Peyer's patch (tissue), 4 donors: ENCODE results near the gene EEF1A2. TPM values are rescaled to one million over a fixed set of nuclear protein-coding genes. Genes with fewer than 3 reads are reported as not detected.

ENCODE experiments used
- DNase-seq, 3 donors: peaks; one replicate each; pipeline ENCODE4 v3.0.0-alpha.2; 2017 to 2019
- H3K27ac ChIP-seq, 4 donors: fragments of 200-600 bp; sonication (generic); one replicate each; pipeline ENCODE4 v1.5.1; 2016 to 2019
- H3K27me3 ChIP-seq, 2 donors: fragments of 200-600 bp; sonication (generic); one replicate each; pipeline ENCODE4 v1.5.1; 2019
- H3K36me3 ChIP-seq, 3 donors: fragments of 200-600 bp; sonication (generic); one replicate each; pipeline ENCODE4 v1.5.1; 2016 to 2019
- H3K4me1 ChIP-seq, 4 donors: fragments of 200-600 bp; sonication (generic); one replicate each; pipeline ENCODE4 v1.5.1; 2016 to 2019
- H3K4me3 ChIP-seq, 4 donors: fragments of 200-600 bp; sonication (generic); 1 replicate in 3 of 4; 2 replicates in 1 of 4; pipeline ENCODE4 v1.5.1; 2016 to 2019; ENCODE audit warnings: mild to moderate bottlenecking in 1 of 4
- H3K9me3 ChIP-seq, 4 donors: fragments of 200-600 bp; sonication (generic); one replicate each; pipeline ENCODE4 v1.5.1; 2016 to 2019; ENCODE audit warnings: mild to moderate bottlenecking in 1 of 4
- POLR2A ChIP-seq, 2 donors: fragments of 450-650 bp; IDR thresholded peaks; one replicate each; pipeline ENCODE4 v1.5.1; 2017; ENCODE audit warnings: antibody characterized with exemption in 2 of 2, mild to moderate bottlenecking in 2 of 2, moderate library complexity in 2 of 2
- total RNA-seq, 4 donors: library from RNA; depleted of rRNA; stranded (reverse); fragments of >200 nt; gene quantifications; one replicate each; pipeline ENCODE4 v1.1.0, GENCODE V29; 2016
- TF ChIP-seq, protein P1 (sequence below), 6 experiments: fragments of 450-650 bp in 4 of 6; fragments of 200-600 bp in 2 of 6; sonication (generic) in 1 of 6; IDR thresholded peaks; one replicate each; pipeline ENCODE4 v1.5.1; 2017 to 2019; ENCODE audit warnings: antibody characterized with exemption in 6 of 6, mild to moderate bottlenecking in 3 of 6, moderate library complexity in 1 of 6

EEF1A2 gene
- total RNA-seq, 4 donors from 2014 or later = 0.67 to 3.3 (median 2.1) TPM

DNA sequence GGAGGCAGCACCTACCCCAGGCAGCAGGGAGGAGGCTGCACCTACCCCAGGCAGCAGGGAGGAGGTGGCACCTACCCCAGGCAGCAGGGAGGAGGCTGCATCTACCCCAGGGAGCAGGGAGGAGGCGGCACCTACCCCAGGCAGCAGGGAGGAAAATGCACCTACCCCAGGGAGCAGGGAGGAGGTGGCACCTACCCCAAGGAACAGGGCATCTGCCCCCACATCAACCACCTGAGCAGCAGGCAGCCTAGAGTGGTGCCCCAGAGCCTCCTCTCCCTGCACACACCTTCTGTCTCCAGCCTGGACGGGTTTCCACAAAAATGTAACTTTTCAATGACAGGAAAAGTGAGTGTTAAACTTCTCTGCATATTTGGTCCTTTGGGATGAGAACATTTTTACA lies 36.6 kb downstream of the EEF1A2 start:
- Histone ChIP-seq H3K4me3 (no peak overlapping the region), H3K27ac (no peak overlapping the region), H3K4me1 (no peaks in the 10 kb centered on the region), H3K27me3 (no peaks in the 10 kb centered on the region), H3K36me3 (no peaks in the 10 kb centered on the region), H3K9me3 (no peaks in the 10 kb centered on the region)
- TF ChIP-seq POLR2A (IDR thresholded peaks at IDR 0.05) = no peak
- TF ChIP-seq, protein P1, sequence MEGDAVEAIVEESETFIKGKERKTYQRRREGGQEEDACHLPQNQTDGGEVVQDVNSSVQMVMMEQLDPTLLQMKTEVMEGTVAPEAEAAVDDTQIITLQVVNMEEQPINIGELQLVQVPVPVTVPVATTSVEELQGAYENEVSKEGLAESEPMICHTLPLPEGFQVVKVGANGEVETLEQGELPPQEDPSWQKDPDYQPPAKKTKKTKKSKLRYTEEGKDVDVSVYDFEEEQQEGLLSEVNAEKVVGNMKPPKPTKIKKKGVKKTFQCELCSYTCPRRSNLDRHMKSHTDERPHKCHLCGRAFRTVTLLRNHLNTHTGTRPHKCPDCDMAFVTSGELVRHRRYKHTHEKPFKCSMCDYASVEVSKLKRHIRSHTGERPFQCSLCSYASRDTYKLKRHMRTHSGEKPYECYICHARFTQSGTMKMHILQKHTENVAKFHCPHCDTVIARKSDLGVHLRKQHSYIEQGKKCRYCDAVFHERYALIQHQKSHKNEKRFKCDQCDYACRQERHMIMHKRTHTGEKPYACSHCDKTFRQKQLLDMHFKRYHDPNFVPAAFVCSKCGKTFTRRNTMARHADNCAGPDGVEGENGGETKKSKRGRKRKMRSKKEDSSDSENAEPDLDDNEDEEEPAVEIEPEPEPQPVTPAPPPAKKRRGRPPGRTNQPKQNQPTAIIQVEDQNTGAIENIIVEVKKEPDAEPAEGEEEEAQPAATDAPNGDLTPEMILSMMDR (IDR thresholded peaks at IDR 0.05) = no peak
- no peak for DNase-seq

DNA sequence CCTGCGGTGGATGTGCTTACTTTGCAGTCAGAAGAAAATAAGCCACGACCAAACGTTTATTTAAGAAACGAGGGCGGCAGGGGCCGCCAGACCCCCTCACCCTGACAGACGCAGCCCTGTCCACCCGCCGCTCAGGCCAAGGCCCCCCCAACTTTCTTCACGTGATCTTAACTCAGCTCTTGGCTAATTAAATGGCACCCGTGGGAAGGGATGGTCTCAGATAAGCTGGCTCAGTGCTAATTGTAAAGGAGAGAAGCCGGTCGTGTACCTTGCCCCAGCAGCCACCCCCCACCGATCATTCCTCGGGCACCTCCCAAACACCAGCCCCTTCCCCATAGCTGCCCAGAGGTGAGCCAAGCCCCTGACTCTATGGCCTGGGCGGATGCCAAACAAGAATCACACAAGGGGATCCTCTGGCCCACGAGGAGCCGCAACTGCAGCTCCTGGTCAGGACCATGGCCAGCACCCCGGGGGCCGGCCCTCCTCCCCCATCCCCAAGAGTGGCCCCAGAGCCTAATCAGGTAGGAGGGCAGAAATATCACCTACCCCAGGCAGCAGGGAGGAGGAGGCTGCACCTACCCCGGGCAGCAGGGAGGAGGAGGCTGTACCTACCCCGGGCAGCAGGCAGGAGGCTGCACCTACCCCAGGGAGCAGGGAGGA lies 37.6 kb downstream of the EEF1A2 start:
- H3K36me3 ChIP-seq = no peaks in the 10 kb centered on the region
- TF ChIP-seq POLR2A (IDR thresholded peaks at IDR 0.05) = no peak
- TF ChIP-seq, protein P1 (IDR thresholded peaks at IDR 0.05) = no peak
- H3K27me3 ChIP-seq = no peaks in the 10 kb centered on the region
- no peak overlapping the region for H3K4me3 ChIP-seq
- H3K27ac ChIP-seq = no peak overlapping the region
- H3K4me1 ChIP-seq = no peaks in the 10 kb centered on the region
- DNase-seq = no peak
- no peaks in the 10 kb centered on the region for H3K9me3 ChIP-seq

DNA sequence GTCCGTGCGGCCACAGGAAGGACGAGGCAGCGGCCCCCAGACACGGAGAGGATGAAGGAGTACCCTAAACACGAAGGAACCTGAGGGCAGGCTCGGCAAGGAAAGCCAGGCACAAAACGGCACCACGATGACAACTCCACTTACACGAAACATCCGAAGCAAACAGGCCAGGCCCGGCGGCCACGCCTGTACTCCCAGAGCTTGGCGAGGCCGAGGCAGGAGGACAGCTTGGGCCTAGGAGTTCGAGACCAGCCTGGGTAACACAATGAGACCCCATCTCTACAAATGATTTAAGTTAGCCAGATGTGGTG lies 39.9 kb downstream of the EEF1A2 start:
- Histone ChIP-seq H3K4me3 (no peak overlapping the region), H3K36me3 (no peaks in the 10 kb centered on the region), H3K9me3 (no peaks in the 10 kb centered on the region), H3K27ac (no peak overlapping the region), H3K4me1 (no peaks in the 10 kb centered on the region), H3K27me3 (no peaks in the 10 kb centered on the region)
- TF ChIP-seq, protein P1 (IDR thresholded peaks at IDR 0.05) = no peak
- no peak for TF ChIP-seq POLR2A (IDR thresholded peaks at IDR 0.05)
- no peak for DNase-seq

DNA sequence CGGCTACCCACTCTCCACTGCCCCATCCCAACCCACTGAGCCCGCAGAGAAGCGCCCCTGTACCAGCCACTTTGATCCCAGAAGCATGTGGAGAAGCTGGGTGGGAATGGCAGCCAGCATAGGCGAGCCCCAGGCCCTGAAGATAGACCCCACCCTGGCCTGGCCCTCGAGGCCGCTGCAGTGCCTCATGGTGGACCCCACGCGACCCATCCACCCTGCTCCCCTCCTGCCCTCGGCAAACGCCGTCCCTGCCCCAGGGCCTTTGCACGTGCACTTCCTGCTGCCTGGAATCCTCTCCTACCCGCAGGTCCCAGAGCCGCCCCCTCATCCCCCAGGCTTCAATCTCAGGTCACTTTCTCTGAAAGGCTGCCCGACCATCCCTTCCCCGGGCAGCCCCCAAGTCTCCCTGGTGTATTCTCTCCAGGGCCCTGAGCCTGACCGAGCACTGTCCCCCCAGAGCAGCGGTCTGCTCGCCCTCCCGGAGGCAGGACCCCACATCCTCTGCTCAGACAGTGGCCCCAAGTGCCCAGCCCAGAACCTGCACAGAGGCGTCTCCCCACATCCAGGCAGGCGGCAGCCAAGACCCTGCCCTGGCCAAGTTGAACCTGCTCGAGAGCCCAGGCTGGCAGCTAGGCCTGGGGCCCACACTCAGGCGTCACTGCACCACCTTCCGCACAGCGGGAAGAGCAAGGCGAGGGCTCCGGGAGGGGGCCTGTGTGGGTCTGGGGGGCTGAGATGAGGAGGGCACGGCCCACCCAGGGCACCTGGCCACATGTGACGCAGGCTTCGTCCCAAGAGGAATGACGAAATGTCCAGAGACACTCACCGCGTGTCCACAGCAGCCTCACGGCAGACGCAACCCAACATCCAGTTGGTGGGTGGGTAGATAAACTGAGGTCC lies 40.5 kb downstream of the EEF1A2 start:
- Histone ChIP-seq H3K27me3 (no peaks in the 10 kb centered on the region), H3K4me3 (no peak overlapping the region), H3K4me1 (peaks cover 0 to 5% (median 0%) of the 10 kb centered on the region in 4 donors), H3K36me3 (no peaks in the 10 kb centered on the region), H3K9me3 (no peaks in the 10 kb centered on the region), H3K27ac (no peak overlapping the region)
- no peak for DNase-seq
- no peak for TF ChIP-seq POLR2A (IDR thresholded peaks at IDR 0.05)
- TF ChIP-seq, protein P1 (IDR thresholded peaks at IDR 0.05) = no peak

DNA sequence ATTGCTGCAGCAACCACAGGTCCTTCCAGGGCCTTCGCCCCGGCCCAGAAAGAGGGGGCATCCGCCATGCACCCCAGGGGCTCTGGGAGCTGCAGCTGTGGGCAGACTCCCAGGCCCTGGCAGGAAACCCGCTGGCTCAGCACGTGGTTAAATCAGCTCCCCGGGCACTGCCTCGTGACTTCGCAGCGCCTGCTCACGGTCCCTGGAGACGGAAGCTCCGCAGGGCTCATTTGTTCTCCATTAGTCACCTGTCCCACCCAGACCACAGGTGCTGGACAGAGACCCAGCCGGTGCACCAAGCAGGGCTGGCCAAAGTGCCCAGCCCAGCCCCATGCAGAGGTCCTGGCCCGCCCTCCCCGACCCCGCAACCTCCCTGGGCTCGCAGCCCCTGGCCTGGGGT lies 41.1 kb downstream of the EEF1A2 start:
- DNase-seq = no peak
- no peaks in the 10 kb centered on the region for H3K27me3 ChIP-seq

More for the DNA sequence above, 41.1 kb downstream of the EEF1A2 start:
- no peak for TF ChIP-seq POLR2A (IDR thresholded peaks at IDR 0.05)
- TF ChIP-seq, protein P1 (IDR thresholded peaks at IDR 0.05) = no peak
- H3K36me3 ChIP-seq = no peaks in the 10 kb centered on the region
- H3K4me1 ChIP-seq = peaks cover 0 to 5% (median 0%) of the 10 kb centered on the region in 4 donors
- no peaks in the 10 kb centered on the region for H3K9me3 ChIP-seq
- H3K4me3 ChIP-seq = no peak overlapping the region
- no peak overlapping the region for H3K27ac ChIP-seq
